ENCODE data around the gene NOS3. TPM values are rescaled to one million over a fixed set of nuclear protein-coding genes. Genes with fewer than 3 reads are reported as not detected.
"Not testable (repeated sequence)": the region's sequence is repeated elsewhere in the genome, so short reads cannot be mapped to it uniquely, and the experiment has no call there.

Gene NOS3
- polyA plus RNA-seq, 1 experiment, result 1.3 TPM

DNA sequence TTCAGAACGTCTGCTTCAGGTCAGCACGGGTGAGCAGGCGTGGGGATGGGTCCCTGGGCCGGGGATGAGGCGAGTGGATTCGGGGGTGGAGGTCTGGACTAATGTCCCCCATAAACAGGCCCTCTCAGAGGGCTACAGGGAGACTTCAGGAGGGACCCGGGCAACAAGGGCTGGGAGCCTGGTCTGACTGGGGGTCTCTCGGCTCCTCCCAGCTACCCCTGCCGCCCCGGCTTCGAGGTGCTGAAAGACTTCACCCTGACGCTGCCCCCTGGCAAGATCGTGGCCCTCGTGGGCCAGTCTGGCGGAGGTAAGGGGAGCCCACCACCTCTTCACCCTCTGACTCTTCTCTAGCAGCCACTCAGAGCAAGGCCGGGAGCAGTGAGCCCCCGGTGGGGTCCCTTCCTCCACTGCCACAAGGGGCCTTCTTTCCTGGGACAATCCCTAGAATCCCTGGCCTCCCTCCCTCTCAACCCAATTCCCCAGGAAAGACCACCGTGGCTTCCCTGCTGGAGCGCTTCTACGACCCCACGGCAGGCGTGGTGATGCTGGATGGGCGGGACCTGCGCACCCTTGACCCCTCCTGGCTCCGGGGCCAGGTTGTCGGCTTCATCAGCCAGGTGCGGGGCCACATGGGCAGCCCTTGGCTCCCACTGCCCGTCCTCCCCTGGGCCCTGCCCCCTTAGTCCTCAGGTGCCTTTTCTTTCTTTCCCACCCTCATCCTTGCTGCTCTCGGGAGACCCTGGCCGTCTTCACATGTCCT lies 50.0 kb downstream of the NOS3 start:
- TF ChIP-seq, protein P1, sequence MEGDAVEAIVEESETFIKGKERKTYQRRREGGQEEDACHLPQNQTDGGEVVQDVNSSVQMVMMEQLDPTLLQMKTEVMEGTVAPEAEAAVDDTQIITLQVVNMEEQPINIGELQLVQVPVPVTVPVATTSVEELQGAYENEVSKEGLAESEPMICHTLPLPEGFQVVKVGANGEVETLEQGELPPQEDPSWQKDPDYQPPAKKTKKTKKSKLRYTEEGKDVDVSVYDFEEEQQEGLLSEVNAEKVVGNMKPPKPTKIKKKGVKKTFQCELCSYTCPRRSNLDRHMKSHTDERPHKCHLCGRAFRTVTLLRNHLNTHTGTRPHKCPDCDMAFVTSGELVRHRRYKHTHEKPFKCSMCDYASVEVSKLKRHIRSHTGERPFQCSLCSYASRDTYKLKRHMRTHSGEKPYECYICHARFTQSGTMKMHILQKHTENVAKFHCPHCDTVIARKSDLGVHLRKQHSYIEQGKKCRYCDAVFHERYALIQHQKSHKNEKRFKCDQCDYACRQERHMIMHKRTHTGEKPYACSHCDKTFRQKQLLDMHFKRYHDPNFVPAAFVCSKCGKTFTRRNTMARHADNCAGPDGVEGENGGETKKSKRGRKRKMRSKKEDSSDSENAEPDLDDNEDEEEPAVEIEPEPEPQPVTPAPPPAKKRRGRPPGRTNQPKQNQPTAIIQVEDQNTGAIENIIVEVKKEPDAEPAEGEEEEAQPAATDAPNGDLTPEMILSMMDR (IDR thresholded peaks at IDR 0.05; ENCODE audit: insufficient read depth, low read depth, low read length), result no peak
- POLR2A ChIA-PET, result no interaction called here
- CTCF ChIA-PET, result interaction anchor here (1.8 to 1.9 kb wide), 2 partner anchors 13 to 75 kb away, joined by 5 to 9 read pairs; partner anchors contain the start of gene ABCB8
- H3K27me3 ChIP-seq (ENCODE audit: control insufficient read depth, insufficient read depth, low read length), result no peaks in the 10 kb centered on the region
- H3K4me3 ChIP-seq (ENCODE audit: low read depth, low read length), result no peak overlapping the region
- no peak for DNase-seq (ENCODE audit: low read depth)
- peaks cover 12% of the 10 kb centered on the region for H3K36me3 ChIP-seq (ENCODE audit: control insufficient read depth, insufficient read depth, low read length)

DNA sequence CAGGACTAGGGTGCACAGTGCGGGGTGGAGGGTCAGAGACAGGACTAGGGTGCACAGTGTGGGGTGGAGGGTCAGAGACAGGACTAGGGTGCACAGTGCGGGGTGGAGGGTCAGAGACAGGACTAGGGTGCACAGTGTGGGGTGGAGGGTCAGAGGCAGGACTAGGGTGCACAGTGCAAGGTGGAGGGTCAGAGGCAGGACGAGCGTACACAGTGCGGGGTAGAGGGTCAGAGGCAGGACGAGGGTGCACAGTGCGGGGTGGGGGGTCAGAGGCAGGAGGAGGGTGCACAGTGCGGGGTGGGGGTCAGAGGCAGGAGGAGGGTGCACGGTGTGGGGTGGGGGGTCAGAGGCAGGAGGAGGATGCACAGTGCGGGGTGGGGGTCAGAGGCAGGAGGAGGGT lies 52.6 kb downstream of the NOS3 start:
- POLR2A ChIA-PET, result not testable (repeated sequence)

GRCh38 chr7:151043959-151044358 lies 53.1 kb downstream of the NOS3 start:
- TF ChIP-seq, protein P1 (IDR thresholded peaks at IDR 0.05; ENCODE audit: insufficient read depth, low read depth, low read length), result no peak
- H3K4me3 ChIP-seq (ENCODE audit: low read depth, low read length), result no peak overlapping the region
- no peak for DNase-seq (ENCODE audit: low read depth)
- peaks cover 5% of the 10 kb centered on the region for H3K36me3 ChIP-seq (ENCODE audit: control insufficient read depth, insufficient read depth, low read length)
- CTCF ChIA-PET, result no interaction called here
- POLR2A ChIA-PET, result no interaction called here
- no peaks in the 10 kb centered on the region for H3K27me3 ChIP-seq (ENCODE audit: control insufficient read depth, insufficient read depth, low read length)

More for the DNA sequence above, 52.6 kb downstream of the NOS3 start:
- H3K4me3 ChIP-seq (ENCODE audit: low read depth, low read length); DNase-seq (ENCODE audit: low read depth); H3K27me3 ChIP-seq (ENCODE audit: control insufficient read depth, insufficient read depth, low read length); H3K36me3 ChIP-seq (ENCODE audit: control insufficient read depth, insufficient read depth, low read length); CTCF ChIA-PET: not testable (repeated sequence)

DNA sequence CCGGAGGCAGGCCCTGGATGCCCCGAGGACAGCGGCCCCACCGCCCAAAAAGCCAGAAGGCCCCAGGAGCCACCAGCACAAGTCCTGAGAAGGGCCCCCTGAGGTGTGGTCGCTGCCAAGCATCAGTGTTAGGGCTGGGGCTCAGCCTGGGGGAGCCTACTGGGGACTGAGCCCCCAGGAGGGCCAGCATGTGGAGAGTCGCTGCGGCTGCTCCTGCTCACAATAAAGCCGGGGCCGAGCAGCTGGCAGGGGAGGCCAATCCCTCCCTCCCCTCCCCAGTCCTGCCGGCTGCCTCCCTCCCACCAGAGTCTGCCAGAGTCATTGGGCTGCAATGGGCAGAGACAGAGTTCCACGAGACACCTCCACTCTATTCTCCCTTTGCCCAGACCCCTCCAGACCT lies 54.4 kb downstream of the NOS3 start:
- ChIA-PET POLR2A (no interaction called here), CTCF (interaction anchor here (1.3 kb wide), 1 partner anchor 26 kb away, joined by 3 read pairs; no protein-coding TSS in a partner anchor)
- no peak for DNase-seq (ENCODE audit: low read depth)
- H3K4me3 ChIP-seq (ENCODE audit: low read depth, low read length), result no peak overlapping the region
- TF ChIP-seq, protein P1 (IDR thresholded peaks at IDR 0.05; ENCODE audit: insufficient read depth, low read depth, low read length), result no peak
- peaks cover 5% of the 10 kb centered on the region for H3K36me3 ChIP-seq (ENCODE audit: control insufficient read depth, insufficient read depth, low read length)
- no peaks in the 10 kb centered on the region for H3K27me3 ChIP-seq (ENCODE audit: control insufficient read depth, insufficient read depth, low read length)

GRCh38 chr7:151045967-151046366 lies 55.1 kb downstream of the NOS3 start:
- ChIA-PET POLR2A (no interaction called here), CTCF (interaction anchor here (1.3 kb wide), 1 partner anchor 27 kb away, joined by 3 read pairs; no protein-coding TSS in a partner anchor)
- H3K27me3 ChIP-seq (ENCODE audit: control insufficient read depth, insufficient read depth, low read length), result peaks cover 3% of the 10 kb centered on the region
- H3K36me3 ChIP-seq (ENCODE audit: control insufficient read depth, insufficient read depth, low read length), result peaks cover 4% of the 10 kb centered on the region
- TF ChIP-seq, protein P1 (IDR thresholded peaks at IDR 0.05; ENCODE audit: insufficient read depth, low read depth, low read length), result no peak
- DNase-seq (ENCODE audit: low read depth), result no peak
- H3K4me3 ChIP-seq (ENCODE audit: low read depth, low read length), result no peak overlapping the region
